Peyer's patch (tissue), 4 donors: ENCODE results near the gene TCAP. TPM values are rescaled to one million over a fixed set of nuclear protein-coding genes. Genes with fewer than 3 reads are reported as not detected.
A peak's percentile ranks its signal among the peaks of the same experiment; 100 is the strongest.

Source experiments
- DNase-seq, 3 donors: peaks; one replicate each; pipeline ENCODE4 v3.0.0-alpha.2; 2017 to 2019
- H3K27ac ChIP-seq, 4 donors: fragments of 200-600 bp; sonication (generic); one replicate each; pipeline ENCODE4 v1.5.1; 2016 to 2019
- H3K27me3 ChIP-seq, 2 donors: fragments of 200-600 bp; sonication (generic); one replicate each; pipeline ENCODE4 v1.5.1; 2019
- H3K36me3 ChIP-seq, 3 donors: fragments of 200-600 bp; sonication (generic); one replicate each; pipeline ENCODE4 v1.5.1; 2016 to 2019
- H3K4me1 ChIP-seq, 4 donors: fragments of 200-600 bp; sonication (generic); one replicate each; pipeline ENCODE4 v1.5.1; 2016 to 2019
- H3K4me3 ChIP-seq, 4 donors: fragments of 200-600 bp; sonication (generic); 1 replicate in 3 of 4; 2 replicates in 1 of 4; pipeline ENCODE4 v1.5.1; 2016 to 2019; ENCODE audit warnings: mild to moderate bottlenecking in 1 of 4
- H3K9me3 ChIP-seq, 4 donors: fragments of 200-600 bp; sonication (generic); one replicate each; pipeline ENCODE4 v1.5.1; 2016 to 2019; ENCODE audit warnings: mild to moderate bottlenecking in 1 of 4
- CTCF ChIP-seq, 6 experiments: fragments of 450-650 bp in 4 of 6; fragments of 200-600 bp in 2 of 6; sonication (generic) in 1 of 6; IDR thresholded peaks; one replicate each; pipeline ENCODE4 v1.5.1; 2017 to 2019; ENCODE audit warnings: antibody characterized with exemption in 6 of 6, mild to moderate bottlenecking in 3 of 6, moderate library complexity in 1 of 6
- POLR2A ChIP-seq, 2 donors: fragments of 450-650 bp; IDR thresholded peaks; one replicate each; pipeline ENCODE4 v1.5.1; 2017; ENCODE audit warnings: antibody characterized with exemption in 2 of 2, mild to moderate bottlenecking in 2 of 2, moderate library complexity in 2 of 2
- total RNA-seq, 4 donors: library from RNA; depleted of rRNA; stranded (reverse); fragments of >200 nt; gene quantifications; one replicate each; pipeline ENCODE4 v1.1.0, GENCODE V29; 2016

Gene TCAP
- total RNA-seq, 4 donors from 2014 or later, result 0.53 to 1.9 (median 1.1) TPM; not detected in 1

DNA sequence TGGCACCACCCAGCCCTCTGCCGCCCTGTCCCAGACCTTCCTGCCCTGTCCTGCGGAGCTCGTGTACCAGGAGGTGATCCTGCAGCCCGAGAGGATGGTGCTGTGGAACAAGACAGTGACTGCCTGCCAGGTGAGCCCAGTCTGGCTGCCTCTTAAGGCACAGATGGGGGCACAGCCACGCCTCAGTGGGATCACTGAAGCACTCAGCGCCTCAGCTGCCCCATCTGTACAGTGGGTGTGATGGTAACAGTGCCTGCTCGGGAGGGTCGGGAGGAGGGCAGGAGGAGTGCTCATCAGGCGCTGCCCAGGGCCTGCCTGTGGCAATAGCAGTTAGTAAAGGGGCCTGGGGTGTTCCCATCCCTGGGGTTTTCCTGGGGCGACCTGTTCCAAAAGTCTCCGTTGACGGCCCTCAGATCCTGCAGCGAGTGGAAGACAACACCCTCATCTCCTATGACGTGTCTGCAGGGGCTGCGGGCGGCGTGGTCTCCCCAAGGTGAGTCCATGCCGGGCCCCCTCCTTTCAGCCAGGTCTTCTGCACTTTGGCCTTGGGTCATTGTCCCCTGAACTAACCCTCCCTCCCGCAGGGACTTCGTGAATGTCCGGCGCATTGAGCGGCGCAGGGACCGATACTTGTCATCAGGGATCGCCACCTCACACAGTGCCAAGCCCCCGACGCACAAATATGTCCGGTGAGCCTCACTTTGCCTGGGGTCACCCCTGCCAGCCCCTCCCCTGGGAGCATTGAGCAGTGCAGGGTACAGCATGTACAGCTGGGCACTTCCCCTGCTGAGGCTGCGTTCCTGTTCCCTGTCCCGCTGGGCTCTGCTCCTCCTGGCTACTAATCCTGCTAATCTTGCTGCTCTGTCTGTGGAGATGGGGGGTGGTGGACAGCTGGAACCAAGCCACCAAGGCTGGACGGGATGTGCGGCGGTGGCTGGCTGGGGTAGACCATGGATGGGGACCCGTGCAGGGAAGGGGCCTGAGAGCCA, 4.5 kb upstream of the TCAP start:
- peak overlapping the region in 3 of 4 donors; percentile 50 to 62 (median 54) for H3K27ac ChIP-seq
- no peak for DNase-seq
- H3K4me3 ChIP-seq, result no peak overlapping the region
- TF ChIP-seq POLR2A (IDR thresholded peaks at IDR 0.05) (no peak), CTCF (IDR thresholded peaks at IDR 0.05) (no peak)
- no peaks in the 10 kb centered on the region for H3K27me3 ChIP-seq
- H3K4me1 ChIP-seq, result peaks cover 0 to 32% (median 6%) of the 10 kb centered on the region in 4 donors
- H3K36me3 ChIP-seq, result peaks cover 0 to 68% (median 0%) of the 10 kb centered on the region in 3 donors
- H3K9me3 ChIP-seq, result no peaks in the 10 kb centered on the region

DNA sequence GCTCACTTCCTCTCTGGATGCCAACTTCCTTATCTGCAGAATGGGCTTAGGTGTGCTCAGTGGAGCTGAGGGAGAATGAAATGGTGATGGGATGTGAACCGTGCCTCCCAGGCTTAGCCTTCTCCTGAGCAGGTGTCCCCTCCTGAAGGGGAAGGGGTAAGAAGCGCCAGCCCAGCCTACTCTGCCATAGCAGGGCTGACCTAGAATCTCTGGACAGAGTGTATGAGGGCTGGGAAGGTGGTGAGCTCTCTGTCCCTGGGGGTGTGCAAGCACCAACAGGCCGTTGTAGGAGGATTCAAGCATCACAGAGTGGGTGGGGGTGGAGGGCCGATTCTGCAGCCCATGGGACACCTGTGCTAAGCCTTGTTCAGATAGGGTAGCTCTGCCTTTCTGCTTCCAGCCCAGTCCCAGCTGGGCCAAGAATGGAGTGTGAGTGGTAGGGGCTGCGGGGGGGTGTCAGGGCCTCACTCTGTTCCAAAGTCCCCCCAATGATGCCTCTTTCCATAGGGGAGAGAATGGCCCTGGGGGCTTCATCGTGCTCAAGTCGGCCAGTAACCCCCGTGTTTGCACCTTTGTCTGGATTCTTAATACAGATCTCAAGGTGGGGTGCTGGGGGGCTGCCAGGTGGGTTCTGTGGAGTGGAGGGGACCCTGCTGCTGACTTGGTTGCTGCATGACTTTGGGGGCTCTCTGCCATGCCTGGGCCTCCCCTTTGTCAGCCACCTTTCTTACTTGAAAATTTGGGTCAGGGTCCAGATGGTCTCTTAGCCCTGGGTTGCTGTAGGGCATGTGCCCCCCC, 3.2 kb upstream of the TCAP start:
- Histone ChIP-seq H3K4me3 (no peak overlapping the region), H3K4me1 (peaks cover 0 to 44% (median 6%) of the 10 kb centered on the region in 4 donors), H3K9me3 (no peaks in the 10 kb centered on the region), H3K36me3 (peaks cover 0 to 55% (median 0%) of the 10 kb centered on the region in 3 donors), H3K27ac (no peak overlapping the region), H3K27me3 (no peaks in the 10 kb centered on the region)
- TF ChIP-seq CTCF (IDR thresholded peaks at IDR 0.05) (no peak), POLR2A (IDR thresholded peaks at IDR 0.05) (no peak)
- no peak for DNase-seq

DNA sequence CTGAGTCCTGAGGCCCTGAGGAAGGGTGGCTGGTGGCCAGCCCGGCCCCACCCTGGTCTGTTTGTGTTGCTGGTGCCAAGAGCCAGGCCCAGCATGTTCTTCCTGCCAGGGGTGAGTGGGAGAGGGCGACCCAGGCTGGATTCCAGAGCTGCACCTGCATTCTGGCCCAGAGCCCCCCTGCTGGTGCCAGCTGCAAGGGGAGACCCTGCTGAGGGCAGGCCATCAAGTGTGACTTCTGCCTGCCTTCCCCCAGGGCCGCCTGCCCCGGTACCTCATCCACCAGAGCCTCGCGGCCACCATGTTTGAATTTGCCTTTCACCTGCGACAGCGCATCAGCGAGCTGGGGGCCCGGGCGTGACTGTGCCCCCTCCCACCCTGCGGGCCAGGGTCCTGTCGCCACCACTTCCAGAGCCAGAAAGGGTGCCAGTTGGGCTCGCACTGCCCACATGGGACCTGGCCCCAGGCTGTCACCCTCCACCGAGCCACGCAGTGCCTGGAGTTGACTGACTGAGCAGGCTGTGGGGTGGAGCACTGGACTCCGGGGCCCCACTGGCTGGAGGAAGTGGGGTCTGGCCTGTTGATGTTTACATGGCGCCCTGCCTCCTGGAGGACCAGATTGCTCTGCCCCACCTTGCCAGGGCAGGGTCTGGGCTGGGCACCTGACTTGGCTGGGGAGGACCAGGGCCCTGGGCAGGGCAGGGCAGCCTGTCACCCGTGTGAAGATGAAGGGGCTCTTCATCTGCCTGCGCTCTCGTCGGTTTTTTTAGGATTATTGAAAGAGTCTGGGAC, 2.4 kb upstream of the TCAP start:
- peaks cover 0 to 47% (median 0%) of the 10 kb centered on the region in 3 donors for H3K36me3 ChIP-seq
- H3K27ac ChIP-seq, result peak overlapping the region in 2 of 4 donors; percentile 15 to 41
- peaks cover 7 to 52% (median 10%) of the 10 kb centered on the region in 4 donors for H3K4me1 ChIP-seq
- H3K27me3 ChIP-seq, result peaks cover 0 to 5% of the 10 kb centered on the region in 2 donors
- no peak overlapping the region for H3K4me3 ChIP-seq
- TF ChIP-seq CTCF (IDR thresholded peaks at IDR 0.05) (no peak), POLR2A (IDR thresholded peaks at IDR 0.05) (no peak)
- DNase-seq, result peak in 1 of 3 donors; percentile 55
- no peaks in the 10 kb centered on the region for H3K9me3 ChIP-seq

- Histone ChIP-seq H3K36me3 (peaks cover 0 to 42% (median 0%) of the 10 kb centered on the region in 3 donors), H3K9me3 (no peaks in the 10 kb centered on the region), H3K27me3 (peaks cover 0 to 6% of the 10 kb centered on the region in 2 donors), H3K27ac (peak overlapping the region in 2 of 4 donors; percentile 15 to 66), H3K4me1 (peaks cover 11 to 57% (median 13%) of the 10 kb centered on the region in 4 donors), H3K4me3 (no peak overlapping the region)
- DNase-seq, result no peak
- TF ChIP-seq CTCF (IDR thresholded peaks at IDR 0.05) (no peak), POLR2A (IDR thresholded peaks at IDR 0.05) (no peak)
These were observed 1.8 kb upstream of the TCAP start for GRCh38 chr17:39663340-39663687.
